Activated naive CD4-positive, alpha-beta T cell treated with anti-CD3 and anti-CD28 coated beads for 36 hours (primary cell): ENCODE data around the gene CHGA. TPM values are rescaled to one million over a fixed set of nuclear protein-coding genes. Genes with fewer than 3 reads are reported as not detected.
A peak's percentile ranks its signal among the peaks of the same experiment; 100 is the strongest.

Experiments
- CTCF ChIA-PET: fragments of 350-600 bp; sonication (Branson Sonifier 250); formaldehyde crosslinking; loops from one replicate; lab custom pipeline; 2021; ENCODE audit warnings: antibody characterized with exemption; lab: Charles Lee
- DNase-seq: peaks from one replicate; pipeline ENCODE4 v3.0.0-alpha.2; 2020
- H3K27ac Mint-ChIP-seq: one replicate; pipeline ENCODE4 v1.8.0; 2021; ENCODE audit warnings: mild to moderate bottlenecking, mixed read lengths
- H3K27me3 Mint-ChIP-seq: one replicate; pipeline ENCODE4 v1.8.0; 2021; ENCODE audit warnings: low read depth, mixed read lengths
- H3K36me3 Mint-ChIP-seq: one replicate; pipeline ENCODE4 v1.8.0; 2021; ENCODE audit warnings: low read depth, mixed read lengths
- H3K4me1 Mint-ChIP-seq: one replicate; pipeline ENCODE4 v1.8.0; 2021; ENCODE audit warnings: low read depth, mixed read lengths
- H3K4me3 Mint-ChIP-seq: one replicate; pipeline ENCODE4 v1.8.0; 2021; ENCODE audit warnings: mild to moderate bottlenecking, moderate library complexity, mixed read lengths
- H3K9me3 Mint-ChIP-seq: one replicate; pipeline ENCODE4 v1.8.0; 2021; ENCODE audit warnings: mixed read lengths
- intact Hi-C: fragments of 100-400 bp; cut with micrococcal nuclease; formaldehyde crosslinking; loops from one replicate; pipeline ENCODE4 v1.15.1; 2023
- total RNA-seq, 2 experiments: library from RNA; stranded (reverse); gene quantifications; one replicate each; pipeline ENCODE4 v1.2.3, GENCODE V29; 2021

CHGA gene, protein sequence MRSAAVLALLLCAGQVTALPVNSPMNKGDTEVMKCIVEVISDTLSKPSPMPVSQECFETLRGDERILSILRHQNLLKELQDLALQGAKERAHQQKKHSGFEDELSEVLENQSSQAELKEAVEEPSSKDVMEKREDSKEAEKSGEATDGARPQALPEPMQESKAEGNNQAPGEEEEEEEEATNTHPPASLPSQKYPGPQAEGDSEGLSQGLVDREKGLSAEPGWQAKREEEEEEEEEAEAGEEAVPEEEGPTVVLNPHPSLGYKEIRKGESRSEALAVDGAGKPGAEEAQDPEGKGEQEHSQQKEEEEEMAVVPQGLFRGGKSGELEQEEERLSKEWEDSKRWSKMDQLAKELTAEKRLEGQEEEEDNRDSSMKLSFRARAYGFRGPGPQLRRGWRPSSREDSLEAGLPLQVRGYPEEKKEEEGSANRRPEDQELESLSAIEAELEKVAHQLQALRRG
- total RNA-seq, result not detected

DNA sequence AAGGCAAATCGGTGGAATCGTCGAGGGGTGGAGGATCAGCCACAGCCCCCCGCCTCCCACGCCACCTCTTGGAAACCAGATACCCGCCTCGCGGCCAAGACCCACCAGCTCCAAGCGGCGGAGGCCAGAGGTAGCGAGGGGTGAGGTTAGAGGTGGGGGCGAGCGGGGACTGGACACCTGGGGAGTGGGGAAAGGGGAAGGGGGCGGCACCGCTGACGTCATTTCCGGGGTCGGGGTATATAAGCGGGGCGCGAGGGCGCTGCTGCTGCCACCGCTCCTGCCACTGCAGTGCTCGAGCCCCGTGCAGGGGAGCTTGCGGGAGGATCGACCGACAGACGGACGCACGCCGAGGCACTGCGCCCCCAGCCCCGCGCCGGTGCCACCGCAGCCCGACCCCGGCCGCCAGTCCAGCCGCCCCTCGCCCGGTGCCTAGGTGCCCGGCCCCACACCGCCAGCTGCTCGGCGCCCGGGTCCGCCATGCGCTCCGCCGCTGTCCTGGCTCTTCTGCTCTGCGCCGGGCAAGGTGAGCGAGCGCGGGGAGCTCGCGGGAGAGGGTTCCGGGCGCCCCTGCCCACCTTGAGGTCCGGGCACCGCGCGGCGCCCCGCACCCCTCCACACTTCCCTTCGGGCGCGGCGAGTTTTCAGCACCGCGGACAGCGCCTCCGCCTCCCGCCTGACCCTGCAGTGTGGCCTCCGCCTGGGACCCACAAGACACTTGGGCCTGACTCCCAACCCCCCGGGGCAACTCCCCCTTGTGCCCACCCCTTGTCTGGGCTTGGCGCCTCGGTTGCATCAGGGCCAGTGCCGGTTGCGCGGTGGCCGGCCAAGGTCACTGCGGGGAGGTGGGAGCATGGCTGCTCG is at the start of gene CHGA:
CHGA (plus strand) TSS at position 268 of the 861 bp plus-strand sequence; CDS start at position 478, 210 bp downstream.
- CTCF ChIA-PET, result interaction anchor here (0.5 kb wide), 1 partner anchor 151 kb away, joined by 5 read pairs; no protein-coding TSS in a partner anchor
- Mint-ChIP-seq H3K4me1 (peaks cover 4% of the 10 kb centered on the region), H3K4me3 (no peak within 1 kb of the TSS), H3K27me3 (peaks cover 36% of the 10 kb centered on the region), H3K9me3 (no peaks in the 10 kb centered on the region), H3K27ac (no peak within 1 kb of the TSS), H3K36me3 (no peaks in the 10 kb centered on the region)
- peak; percentile 65 for DNase-seq
- intact Hi-C loops, result loop anchor here (1.0 kb wide), 1 partner anchor 9 kb away; no protein-coding TSS in a partner anchor

DNA sequence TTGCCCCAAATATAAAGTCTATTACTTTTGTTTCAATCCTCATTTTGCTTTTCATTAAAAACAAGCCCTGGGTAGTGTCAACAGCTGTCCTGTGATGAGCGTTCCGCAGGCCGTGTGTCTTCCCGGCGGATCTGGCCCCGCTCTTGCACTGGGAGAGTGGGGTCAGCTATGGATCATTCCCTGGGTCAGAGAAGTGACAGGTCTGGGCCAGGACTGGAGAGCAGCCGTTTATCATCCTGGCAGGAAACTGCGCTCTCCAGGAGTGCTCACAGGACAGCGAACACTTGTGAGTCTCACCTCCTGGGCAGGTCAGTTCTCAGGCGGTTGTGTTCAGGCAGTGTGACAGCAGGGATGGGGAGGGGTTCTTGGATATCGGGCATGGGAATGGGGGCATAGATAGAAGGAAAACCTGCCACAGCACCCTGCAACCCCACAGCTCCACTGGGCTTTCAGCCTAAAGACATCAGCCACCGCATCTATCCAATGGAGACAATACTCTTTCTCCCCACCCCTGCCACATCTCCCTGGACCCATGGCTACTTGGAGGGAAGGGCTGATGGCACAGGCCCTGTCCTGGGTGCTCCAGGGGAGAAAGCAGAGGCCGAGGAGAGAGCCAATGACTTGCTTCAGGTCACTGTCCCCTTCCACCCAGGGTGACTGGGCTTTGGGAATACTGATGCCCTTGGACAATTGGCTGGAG is 47.8 kb upstream of the CHGA start:
- Mint-ChIP-seq H3K9me3 (no peaks in the 10 kb centered on the region), H3K27ac (no peak overlapping the region), H3K4me1 (no peaks in the 10 kb centered on the region), H3K36me3 (no peaks in the 10 kb centered on the region), H3K4me3 (no peak overlapping the region), H3K27me3 (peaks cover 6% of the 10 kb centered on the region)
- CTCF ChIA-PET, result no interaction called here
- intact Hi-C loops, result no loop called here
- no peak for DNase-seq

DNA sequence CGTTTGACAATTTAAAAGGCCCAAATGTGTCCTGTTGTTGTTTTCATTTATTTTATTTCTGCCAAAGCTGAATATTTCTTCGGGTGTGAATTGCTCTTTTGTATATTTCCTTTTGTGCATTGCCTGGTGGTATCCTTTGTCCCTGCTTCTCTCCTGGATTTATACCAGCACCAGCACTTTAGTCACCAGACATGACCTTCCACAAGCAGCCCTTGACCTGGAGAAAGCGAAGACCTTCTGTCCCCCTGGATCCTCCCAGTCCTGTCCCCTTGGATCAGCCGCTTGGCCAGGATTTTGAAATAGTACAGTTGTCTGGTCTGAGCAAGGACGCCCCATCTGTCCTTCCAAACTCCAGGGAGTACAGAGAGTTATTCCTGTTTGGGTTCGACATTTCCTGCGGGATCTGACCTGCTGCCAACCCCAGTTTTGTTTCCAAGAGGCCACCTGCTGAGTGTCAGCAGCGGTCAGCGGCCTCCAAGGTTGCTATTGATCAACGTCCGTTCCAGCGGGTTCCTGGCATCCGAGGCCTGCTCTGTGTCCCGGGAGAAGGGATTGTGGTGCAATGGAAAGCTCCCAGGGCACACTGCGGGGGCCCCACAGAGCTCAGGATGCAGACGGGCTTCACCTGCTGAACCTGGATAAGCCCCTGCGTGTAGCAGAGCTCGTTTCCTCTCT is 45.1 kb upstream of the CHGA start:
- no peak for DNase-seq
- intact Hi-C loops, result no loop called here
- H3K4me3 Mint-ChIP-seq, result no peak overlapping the region
- no peak overlapping the region for H3K27ac Mint-ChIP-seq
- CTCF ChIA-PET, result no interaction called here
- no peaks in the 10 kb centered on the region for H3K36me3 Mint-ChIP-seq
- H3K4me1 Mint-ChIP-seq, result no peaks in the 10 kb centered on the region
- no peaks in the 10 kb centered on the region for H3K9me3 Mint-ChIP-seq
- H3K27me3 Mint-ChIP-seq, result peaks cover 9% of the 10 kb centered on the region

DNA sequence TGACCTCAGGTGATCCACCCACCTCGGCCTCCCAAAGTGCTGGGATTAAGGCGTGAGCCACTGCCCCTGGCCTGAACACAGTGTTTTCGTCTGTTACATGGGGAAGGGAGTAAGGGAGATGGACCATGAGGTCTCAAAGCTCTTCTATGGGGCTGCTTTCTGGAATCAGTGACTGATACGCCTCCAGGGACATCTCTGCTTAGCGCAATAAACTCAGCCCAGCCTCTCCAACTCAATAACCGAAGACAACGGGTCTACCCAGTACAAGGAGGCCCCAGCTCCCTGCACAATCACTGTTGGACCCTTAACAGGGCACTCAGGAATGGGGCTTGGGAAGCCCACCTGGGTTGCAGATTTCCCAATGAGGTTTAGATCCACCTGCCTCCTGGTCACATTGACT is 42.6 kb upstream of the CHGA start:
- Mint-ChIP-seq H3K4me3 (no peak overlapping the region), H3K36me3 (no peaks in the 10 kb centered on the region), H3K27me3 (peaks cover 10% of the 10 kb centered on the region), H3K9me3 (no peaks in the 10 kb centered on the region), H3K27ac (no peak overlapping the region), H3K4me1 (no peaks in the 10 kb centered on the region)
- no peak for DNase-seq
- CTCF ChIA-PET, result no interaction called here
- intact Hi-C loops, result no loop called here

DNA sequence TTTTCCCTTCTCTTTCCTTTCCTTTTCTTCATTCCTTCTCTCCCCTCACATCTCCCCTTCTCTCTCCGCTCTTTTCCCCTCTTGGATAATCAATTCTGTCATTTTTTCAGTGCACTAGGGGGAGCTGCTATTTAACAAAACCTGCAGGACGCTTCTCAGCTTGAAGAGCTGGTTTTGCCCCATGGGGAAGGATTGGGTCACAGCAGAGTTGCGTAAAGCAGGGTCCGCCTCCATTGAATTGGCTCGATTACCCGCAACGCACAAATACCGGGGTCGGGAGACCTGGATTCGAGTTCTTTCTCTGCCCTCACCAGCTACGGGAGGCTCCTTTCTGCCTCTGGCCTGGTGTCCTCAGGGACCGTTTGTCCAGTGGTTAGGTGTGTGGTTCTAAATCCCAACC is 42.1 kb upstream of the CHGA start:
- H3K27ac Mint-ChIP-seq, result no peak overlapping the region
- H3K9me3 Mint-ChIP-seq, result no peaks in the 10 kb centered on the region
- H3K4me3 Mint-ChIP-seq, result no peak overlapping the region
- intact Hi-C loops, result no loop called here
- CTCF ChIA-PET, result no interaction called here
- H3K27me3 Mint-ChIP-seq, result peaks cover 10% of the 10 kb centered on the region
- no peaks in the 10 kb centered on the region for H3K4me1 Mint-ChIP-seq
- DNase-seq, result no peak
- no peaks in the 10 kb centered on the region for H3K36me3 Mint-ChIP-seq

DNA sequence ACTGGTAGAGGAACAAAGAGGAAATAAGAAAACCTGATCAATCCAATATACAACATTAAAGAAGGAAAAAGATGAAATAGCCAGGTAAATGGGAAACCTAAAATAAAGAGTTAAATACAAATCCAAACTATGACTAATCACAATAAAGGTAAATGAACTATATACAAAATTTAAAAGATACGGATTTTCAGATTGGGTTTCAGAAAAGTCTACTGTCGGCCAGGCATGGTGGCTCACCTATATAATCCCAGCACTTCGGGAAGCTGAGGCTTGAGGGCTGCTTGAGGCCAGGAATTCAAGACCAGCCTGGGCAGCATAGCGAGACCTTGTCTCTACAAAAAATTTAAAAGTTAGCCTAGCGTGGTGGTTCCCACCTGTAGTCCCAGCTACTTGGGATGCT is 39.9 kb upstream of the CHGA start:
- Mint-ChIP-seq H3K9me3 (no peaks in the 10 kb centered on the region), H3K4me1 (no peaks in the 10 kb centered on the region), H3K27me3 (peaks cover 10% of the 10 kb centered on the region), H3K36me3 (no peaks in the 10 kb centered on the region), H3K27ac (no peak overlapping the region), H3K4me3 (no peak overlapping the region)
- CTCF ChIA-PET, result no interaction called here
- intact Hi-C loops, result no loop called here
- no peak for DNase-seq

DNA sequence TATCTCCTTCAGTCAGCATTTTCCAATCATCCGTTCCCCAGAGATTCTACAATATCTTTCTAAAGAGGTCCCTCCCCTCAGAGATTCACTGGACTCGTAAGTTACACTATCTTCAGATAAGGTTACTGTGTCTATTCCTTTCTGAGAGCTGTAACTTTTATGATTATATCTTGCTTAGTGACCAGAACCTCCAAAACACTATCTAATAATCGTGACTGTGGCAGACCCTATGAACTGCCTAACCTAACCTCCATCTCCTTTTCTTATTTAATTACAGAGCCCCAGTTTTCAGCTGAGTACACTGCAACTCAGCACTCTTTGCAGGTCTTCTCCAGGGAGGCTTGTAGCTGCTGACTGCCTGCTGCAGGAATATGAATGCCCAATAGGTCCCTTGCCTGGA is 38.5 kb upstream of the CHGA start:
- Mint-ChIP-seq H3K27me3 (peaks cover 8% of the 10 kb centered on the region), H3K9me3 (no peaks in the 10 kb centered on the region), H3K27ac (no peak overlapping the region), H3K4me1 (no peaks in the 10 kb centered on the region), H3K4me3 (no peak overlapping the region), H3K36me3 (no peaks in the 10 kb centered on the region)
- CTCF ChIA-PET, result interaction anchor here (0.6 kb wide), 1 partner anchor 248 kb away, joined by 3 read pairs; no protein-coding TSS in a partner anchor
- intact Hi-C loops, result no loop called here
- no peak for DNase-seq

DNA sequence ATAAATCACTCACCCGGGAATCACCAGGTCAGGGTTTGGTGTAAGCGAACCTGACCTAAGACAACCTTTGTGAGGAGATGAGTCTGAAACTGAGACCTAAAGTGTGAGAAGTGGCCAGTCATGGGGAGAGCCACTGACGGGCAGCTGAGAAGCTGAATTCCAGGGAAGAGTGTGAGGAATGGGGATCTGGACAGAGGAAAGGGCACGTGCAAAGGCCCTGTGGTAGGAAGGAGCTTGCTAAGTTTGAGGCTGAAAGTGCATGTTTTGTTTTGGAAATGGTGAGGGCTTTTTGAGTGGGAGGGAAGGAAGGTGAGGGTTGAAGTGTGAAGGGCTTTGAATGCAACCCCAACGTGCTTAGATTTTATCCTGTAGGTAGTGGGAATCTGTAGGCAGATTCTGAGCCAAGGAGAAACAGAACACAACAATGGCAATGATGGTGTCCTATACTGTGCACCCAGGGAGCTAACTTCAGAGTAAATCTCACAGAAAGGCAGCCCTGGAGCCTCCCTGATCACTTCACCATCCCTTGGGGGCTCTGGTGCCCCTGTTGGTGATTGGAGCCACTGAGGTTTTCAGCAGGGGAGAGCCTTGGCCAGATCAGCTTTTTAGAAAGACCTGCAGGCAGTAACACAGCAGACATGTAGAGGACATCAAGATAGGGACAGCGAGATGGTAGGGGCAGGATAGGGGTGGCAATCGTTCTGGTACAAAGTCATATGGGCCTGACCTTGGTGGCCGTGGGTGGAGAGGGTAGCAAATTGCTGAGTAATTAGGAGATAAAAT is 37.5 kb upstream of the CHGA start:
- intact Hi-C loops, result no loop called here
- no peak for DNase-seq
- Mint-ChIP-seq H3K27ac (no peak overlapping the region), H3K4me1 (no peaks in the 10 kb centered on the region), H3K9me3 (no peaks in the 10 kb centered on the region), H3K36me3 (no peaks in the 10 kb centered on the region), H3K27me3 (peaks cover 4% of the 10 kb centered on the region), H3K4me3 (no peak overlapping the region)
- CTCF ChIA-PET, result no interaction called here

DNA sequence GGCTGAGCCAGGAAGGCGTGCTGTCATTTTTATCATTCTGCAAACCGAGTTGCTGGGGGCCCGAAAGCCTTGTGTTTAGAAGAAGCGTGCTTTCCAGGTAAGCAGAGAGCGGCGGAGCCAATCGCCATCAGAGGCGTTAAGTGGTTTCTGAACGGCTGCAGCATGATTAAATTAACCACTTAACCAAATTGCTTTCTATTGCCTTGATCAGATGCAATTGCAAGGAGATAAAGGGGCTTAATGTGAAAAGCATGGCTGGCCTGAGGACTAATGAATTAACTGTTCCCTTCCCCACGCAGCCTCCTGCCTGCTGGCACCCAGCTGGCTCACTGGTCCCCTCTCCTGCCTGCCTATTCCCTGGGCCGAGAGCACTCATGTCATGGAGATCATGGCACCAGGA is 36.6 kb upstream of the CHGA start:
- intact Hi-C loops, result no loop called here
- no peak overlapping the region for H3K27ac Mint-ChIP-seq
- H3K4me3 Mint-ChIP-seq, result no peak overlapping the region
- CTCF ChIA-PET, result no interaction called here
- no peaks in the 10 kb centered on the region for H3K9me3 Mint-ChIP-seq
- no peak for DNase-seq
- peaks cover 2% of the 10 kb centered on the region for H3K27me3 Mint-ChIP-seq
- no peaks in the 10 kb centered on the region for H3K36me3 Mint-ChIP-seq
- H3K4me1 Mint-ChIP-seq, result no peaks in the 10 kb centered on the region

DNA sequence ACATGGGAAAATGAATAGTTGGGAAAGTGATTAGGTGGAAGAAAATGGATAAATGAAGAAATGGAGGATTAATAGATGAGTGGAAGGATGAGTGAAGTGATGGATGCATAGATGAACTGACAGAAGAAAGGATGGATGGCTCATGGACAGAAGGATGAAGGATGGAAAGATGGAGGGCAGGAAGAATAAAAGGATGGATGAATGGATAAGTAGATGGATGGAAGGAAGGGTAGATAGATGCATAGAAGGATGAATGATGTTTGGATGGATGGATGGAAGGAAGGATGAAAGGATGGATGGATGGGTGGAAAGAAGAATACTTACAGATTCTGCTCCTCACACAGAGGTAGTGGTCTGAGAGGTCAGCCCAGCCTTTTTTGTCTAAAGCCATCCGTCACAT is 35.8 kb upstream of the CHGA start:
- intact Hi-C loops, result no loop called here
- no peaks in the 10 kb centered on the region for H3K9me3 Mint-ChIP-seq
- CTCF ChIA-PET, result interaction anchor here (0.6 kb wide), 1 partner anchor 9 kb away, joined by 3 read pairs; no protein-coding TSS in a partner anchor
- no peak overlapping the region for H3K4me3 Mint-ChIP-seq
- no peaks in the 10 kb centered on the region for H3K4me1 Mint-ChIP-seq
- no peaks in the 10 kb centered on the region for H3K36me3 Mint-ChIP-seq
- H3K27me3 Mint-ChIP-seq, result peaks cover 2% of the 10 kb centered on the region
- no peak for DNase-seq
- H3K27ac Mint-ChIP-seq, result no peak overlapping the region

DNA sequence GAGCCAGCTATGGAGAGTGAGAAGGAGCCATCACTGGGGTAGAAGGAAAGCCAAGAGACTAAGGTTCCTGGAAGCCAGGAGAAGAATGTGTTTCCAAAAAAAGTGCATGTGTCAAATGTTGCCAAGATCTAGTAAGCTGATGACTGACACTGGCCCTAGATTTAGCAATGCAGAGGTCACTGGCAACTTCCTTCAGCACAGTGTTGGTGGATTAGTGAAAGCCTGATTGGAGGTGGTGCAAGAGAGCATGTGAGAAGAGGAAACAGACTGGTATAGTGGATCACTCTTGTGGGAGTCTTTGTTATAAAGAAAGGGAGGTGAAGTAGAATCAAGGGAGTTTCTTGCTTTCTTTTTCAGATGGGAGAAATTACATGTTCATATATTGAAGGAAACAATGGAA is 34.1 kb upstream of the CHGA start:
- Mint-ChIP-seq H3K4me1 (peaks cover 5% of the 10 kb centered on the region), H3K27ac (no peak overlapping the region), H3K27me3 (peaks cover 2% of the 10 kb centered on the region), H3K9me3 (peaks cover 12% of the 10 kb centered on the region), H3K4me3 (no peak overlapping the region), H3K36me3 (no peaks in the 10 kb centered on the region)
- intact Hi-C loops, result no loop called here
- CTCF ChIA-PET, result no interaction called here
- DNase-seq, result no peak
